Effector CD4-positive, alpha-beta T cell (primary cell): ENCODE measurements around the gene ANXA2.
"Not testable (repeated sequence)": the region's sequence is repeated elsewhere in the genome, so short reads cannot be mapped to it uniquely, and the experiment has no call there.

Experiments used
- DNase-seq: peaks from one replicate; pipeline ENCODE4 v3.0.0-alpha.2; 2020

ANXA2 gene

GRCh38 chr15:60408463-60408981 lies 10.7 kb upstream of the ANXA2 start:
- no peak for DNase-seq

- no peak for DNase-seq
These were observed 9.6 kb upstream of the ANXA2 start for GRCh38 chr15:60407415-60407805.

- DNase-seq = no peak
These were observed 9.0 kb upstream of the ANXA2 start for GRCh38 chr15:60406513-60407414.

- DNase-seq = no peak
These were observed 7.6 kb upstream of the ANXA2 start for GRCh38 chr15:60405399-60405798.

GRCh38 chr15:60404351-60404750 lies 6.6 kb upstream of the ANXA2 start:
- not testable (repeated sequence) for DNase-seq

DNA sequence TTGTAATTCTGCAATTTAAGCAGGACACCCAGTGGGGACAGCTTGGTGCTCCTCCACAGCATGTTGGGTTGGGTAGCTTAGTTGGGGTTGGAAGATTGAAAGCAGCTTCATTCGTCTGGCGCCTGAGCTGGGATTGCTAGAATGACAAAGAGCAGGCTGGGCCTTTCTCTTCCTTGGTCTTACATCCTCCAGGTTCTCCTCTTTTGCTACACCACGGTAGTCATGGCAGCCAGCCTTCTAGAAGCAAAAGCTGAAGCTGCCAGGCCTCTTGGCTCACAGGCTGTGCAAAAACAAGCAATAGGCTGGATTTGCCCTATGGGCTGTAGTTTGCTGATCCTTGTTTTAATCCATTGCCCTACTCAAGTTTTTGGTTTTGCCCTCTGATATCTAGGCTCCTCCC lies 3.2 kb upstream of the ANXA2 start:
- no peak for DNase-seq

DNA sequence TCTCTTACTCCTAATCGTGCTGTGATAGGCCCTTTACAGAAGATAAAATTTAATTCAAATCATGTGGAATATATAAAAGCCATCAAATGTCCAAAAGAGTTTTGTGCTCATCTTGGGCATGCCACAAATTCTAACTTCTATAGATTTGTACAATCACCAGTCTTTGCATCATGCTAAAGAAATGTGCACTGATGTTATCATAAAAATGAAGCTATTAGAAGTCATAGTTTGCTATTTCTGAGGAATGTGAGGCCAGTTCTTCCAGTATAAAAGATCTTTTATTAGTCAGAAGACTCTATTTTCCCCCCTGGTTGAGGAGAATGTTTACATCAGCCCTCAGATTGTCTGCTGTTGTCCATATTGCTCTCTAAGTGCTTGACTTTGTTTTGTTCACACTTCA lies 2.1 kb upstream of the ANXA2 start:
- no peak for DNase-seq

- DNase-seq = no peak
These were observed 1.6 kb upstream of the ANXA2 start for GRCh38 chr15:60399246-60399915.

DNA sequence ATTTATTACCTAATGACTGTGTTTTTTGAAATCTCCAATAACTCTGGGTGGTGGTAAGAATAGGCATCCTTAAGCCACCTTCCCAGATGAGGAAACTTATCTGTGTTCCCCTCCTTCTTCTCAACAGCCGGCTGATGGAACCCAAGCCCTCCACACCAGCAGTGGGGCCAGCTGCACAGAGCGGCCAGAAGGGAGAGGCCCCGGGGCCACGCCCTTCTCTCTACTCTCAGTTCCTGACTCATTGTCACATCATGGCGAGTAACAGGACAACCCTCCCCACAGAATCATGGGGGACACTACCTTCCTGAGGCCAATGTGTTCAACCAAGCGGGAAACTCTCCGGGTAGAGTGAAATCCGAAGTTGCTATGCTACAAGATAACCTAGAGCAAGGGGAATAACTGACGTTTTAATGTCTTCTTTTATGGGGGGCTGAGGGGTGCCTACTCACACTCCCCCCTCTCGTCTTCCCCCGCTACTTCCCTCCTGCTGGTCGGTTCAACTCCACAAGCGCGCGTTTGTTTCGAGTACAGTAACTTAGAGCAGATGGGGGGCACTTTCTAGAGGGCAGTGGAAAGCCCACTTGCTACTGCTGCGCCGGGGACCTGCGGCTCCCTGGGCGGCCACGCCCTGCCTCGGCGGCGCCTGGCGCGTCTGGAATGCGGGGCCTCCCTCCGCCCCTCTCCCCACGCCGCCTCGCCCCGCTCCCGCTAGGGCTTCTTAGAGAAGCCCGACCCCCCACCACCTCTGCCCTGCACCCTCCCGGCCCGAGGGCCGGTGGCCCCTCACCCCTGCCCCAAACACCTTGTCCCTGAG lies 621 bp downstream of the ANXA2 start:
- DNase-seq = peak; percentile 8

- DNase-seq = no peak
These were observed 1.2 kb downstream of the ANXA2 start for GRCh38 chr15:60396560-60396957.

GRCh38 chr15:60396100-60396499 lies 1.7 kb downstream of the ANXA2 start:
- no peak for DNase-seq

- DNase-seq = no peak
These were observed 2.3 kb downstream of the ANXA2 start for GRCh38 chr15:60395276-60396011.

- no peak for DNase-seq
These were observed 3.1 kb downstream of the ANXA2 start for GRCh38 chr15:60394689-60395097.

DNA sequence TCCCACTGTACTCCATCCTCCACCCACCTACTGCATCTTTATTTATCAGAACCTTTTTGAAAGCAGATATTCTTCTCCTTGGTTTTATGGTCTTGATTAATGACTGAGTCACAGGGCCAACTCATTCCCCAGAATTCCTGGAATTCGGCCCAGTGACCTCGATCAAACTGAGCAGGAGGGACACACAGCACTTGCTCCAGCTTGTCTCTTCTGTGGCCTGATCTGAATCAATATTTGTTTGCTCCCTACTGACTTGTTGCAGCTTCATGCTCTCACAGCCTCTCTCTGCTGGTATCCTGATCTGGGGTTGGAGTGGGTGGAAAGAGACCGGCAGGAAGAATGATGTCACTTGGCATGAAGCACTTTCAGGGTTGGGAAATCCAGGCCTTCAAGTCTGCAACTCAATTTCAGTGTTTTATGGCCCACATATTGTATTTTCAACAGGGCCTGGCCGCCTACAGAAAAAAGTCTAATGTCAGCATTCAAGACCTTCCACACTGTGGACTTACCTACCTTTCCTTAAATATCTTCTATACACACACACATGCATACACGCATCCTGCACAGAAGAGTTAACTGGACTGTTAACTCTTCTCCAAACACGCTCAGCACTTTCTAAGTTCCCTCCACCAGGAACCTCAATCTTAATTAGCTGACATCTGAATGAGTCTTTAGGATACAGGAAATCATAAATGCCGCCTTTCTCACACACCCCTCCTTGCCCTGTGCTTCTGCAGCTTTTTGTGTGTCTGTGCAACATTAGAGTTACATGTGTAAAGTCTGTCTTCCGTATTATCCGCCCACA lies 4.6 kb downstream of the ANXA2 start:
- no peak for DNase-seq

DNA sequence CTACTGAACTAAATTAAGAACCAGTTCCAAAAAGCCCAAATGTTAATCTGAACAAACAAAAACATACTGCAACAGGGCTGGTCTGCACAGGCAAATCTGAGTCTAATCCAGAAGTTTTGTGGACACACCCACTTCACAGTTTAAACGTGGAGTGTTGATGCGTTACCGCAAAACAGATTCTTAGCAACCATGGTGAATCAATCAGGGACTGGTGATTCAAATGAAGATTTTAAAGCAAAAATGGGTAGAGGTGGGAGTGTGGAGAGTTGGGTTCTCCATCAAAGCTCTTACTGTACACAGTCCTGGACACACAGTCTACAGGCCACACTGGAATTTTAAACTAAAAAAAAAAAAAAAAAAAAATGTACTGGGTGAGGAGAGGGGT lies 5.2 kb downstream of the ANXA2 start:
- DNase-seq = peak; percentile 13

DNA sequence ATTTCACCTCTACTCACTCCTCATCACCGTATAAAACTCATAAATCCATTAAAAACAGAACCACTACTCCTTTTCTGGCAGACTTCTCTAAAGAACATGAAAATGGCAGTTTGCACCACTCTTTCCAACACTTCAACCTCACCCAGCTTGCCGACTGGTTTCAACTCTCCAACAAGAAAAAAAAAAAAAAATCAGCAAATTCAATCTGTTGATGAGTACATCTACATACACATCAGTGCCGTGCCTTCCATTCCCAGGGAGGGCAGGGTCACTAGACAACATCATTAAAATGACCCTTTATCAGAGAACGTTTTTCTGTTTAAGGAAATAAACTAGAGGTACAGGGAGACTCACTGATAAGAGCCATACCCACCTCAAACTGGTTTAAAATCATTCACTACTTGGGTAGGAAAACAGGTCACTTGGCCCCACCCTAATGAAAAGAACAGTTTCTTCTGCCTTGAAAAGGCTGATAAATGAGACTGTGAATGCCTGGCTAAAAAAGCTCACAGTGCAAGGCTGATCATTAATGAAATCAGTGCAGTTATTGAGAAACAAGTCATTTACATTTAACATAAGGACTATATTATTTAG lies 6.0 kb downstream of the ANXA2 start:
- no peak for DNase-seq

GRCh38 chr15:60390871-60391501 lies 6.8 kb downstream of the ANXA2 start:
- DNase-seq = no peak

GRCh38 chr15:60390231-60390630 lies 7.6 kb downstream of the ANXA2 start:
- no peak for DNase-seq

DNA sequence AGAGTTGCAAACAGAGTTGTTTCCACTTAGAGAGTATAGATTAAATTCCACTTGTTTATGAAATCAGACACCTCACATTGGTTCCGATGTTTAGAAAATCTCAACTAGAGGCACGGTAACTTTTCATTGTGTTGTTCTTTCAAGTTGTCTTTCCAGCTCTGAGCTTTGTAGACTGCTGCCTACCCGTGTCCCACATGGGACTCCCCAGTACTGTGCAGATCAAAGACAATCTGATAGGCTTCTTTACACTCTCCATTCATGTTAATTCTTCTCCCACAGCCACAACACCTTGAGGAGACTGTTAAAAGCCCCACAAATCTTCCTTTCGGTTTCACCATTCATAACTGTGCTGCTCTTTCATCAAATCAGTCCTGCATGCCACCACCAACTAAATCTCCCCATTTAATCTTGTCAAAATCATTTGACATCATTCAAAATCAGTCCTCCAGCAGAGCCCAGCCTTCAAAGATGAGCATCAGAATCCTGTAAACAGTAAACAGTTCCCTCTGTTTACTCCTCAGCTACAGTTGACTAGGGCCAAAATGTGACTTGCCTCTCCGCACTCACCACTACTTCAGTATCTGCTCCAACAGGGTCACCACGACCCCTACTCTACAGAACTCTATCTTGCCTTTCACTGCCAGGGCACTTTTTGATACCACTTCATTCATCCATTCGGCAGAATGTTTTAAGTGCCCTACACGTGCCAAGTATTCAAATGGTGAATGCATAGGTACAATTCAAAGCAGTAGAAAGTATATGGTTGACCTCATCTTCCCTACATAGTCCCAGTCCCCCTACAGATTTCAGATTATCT lies 8.3 kb downstream of the ANXA2 start:
- peak; percentile 8 for DNase-seq

DNA sequence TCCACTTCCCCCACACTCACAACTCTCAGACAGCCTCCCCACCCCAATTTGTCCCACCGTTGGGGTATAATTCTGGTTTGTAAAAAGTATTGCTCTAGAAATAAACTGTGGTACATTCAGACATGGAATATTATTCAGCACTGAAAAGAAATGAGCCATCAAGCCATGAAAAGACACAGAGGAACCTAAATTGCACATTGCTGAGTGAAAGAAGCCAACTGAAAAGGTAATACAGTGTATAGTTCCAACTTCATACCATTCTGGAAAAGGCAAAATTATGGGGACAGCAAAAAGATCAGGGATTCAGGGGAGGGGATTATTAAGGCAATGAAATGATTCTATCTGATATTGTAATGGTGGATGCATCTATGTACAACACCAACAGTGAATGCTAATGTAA lies 10.5 kb downstream of the ANXA2 start:
- no peak for DNase-seq
